H54 (cell line): ENCODE data around the gene RICTOR.
A peak's percentile ranks its signal among the peaks of the same experiment; 100 is the strongest.

ENCODE experiments used
- DNase-seq: peaks from one replicate; pipeline ENCODE4 v3.0.0; 2011; ENCODE audit warnings: low spot score, mixed read lengths; ENCODE audit not compliant: insufficient read length
- FAIRE-seq: peaks from 3 replicates; lab custom pipeline; 2011; peaks lifted over from hg19 to GRCh38; lab: Jason Lieb, UNC
- POLR2A ChIP-seq: IDR thresholded peaks from 2 replicates; pipeline ENCODE4 v1.6.1; 2011; ENCODE audit warnings: low read depth, mild to moderate bottlenecking, low read length

Gene RICTOR

DNA sequence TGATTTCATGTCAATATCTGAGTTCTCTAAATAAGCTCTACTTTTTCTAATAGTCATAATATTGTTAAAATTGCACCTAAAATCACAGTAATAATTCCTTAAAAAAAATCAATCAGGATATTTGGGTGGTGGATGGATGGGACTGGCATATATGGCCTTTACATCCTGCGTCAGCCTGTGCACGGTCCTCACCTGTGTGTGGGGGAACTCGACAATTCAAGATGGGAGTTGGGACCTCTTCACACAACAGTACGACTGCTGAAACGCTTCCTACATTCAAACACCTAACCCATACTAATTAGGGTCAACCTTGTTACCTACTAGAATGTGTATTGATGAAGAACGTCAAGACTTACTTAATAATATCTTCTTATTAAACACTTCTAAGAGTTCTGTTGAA lies 137.9 kb downstream of the RICTOR start:
- DNase-seq = no peak
- no peak for TF ChIP-seq POLR2A
- no peak for FAIRE-seq

GRCh38 chr5:38935437-38935836 lies 138.8 kb downstream of the RICTOR start:
- DNase-seq (no peak), FAIRE-seq (no peak)
- TF ChIP-seq POLR2A = no peak

DNA sequence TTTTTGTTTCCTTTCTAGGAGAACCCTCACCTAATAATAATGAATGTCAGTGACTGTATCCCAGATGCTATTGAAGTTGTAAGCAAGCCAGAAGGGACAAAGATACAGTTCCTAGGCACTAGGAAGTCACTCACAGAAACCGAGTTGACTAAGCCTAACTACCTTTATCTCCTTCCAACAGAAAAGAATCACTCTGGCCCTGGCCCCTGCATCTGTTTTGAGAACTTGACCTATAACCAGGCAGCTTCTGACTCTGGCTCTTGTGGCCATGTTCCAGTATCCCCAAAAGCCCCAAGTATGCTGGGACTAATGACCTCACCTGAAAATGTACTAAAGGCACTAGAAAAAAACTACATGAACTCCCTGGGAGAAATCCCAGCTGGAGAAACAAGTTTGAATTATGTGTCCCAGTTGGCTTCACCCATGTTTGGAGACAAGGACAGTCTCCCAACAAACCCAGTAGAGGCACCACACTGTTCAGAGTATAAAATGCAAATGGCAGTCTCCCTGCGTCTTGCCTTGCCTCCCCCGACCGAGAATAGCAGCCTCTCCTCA lies 141.3 kb downstream of the RICTOR start:
- TF ChIP-seq POLR2A = no peak
- DNase-seq (no peak), FAIRE-seq (no peak)

- FAIRE-seq (no peak), DNase-seq (no peak)
- no peak for TF ChIP-seq POLR2A
These were observed 142.5 kb downstream of the RICTOR start for GRCh38 chr5:38931731-38932130.

GRCh38 chr5:38929838-38930237 lies 144.4 kb downstream of the RICTOR start:
- FAIRE-seq (no peak), DNase-seq (no peak)
- no peak for TF ChIP-seq POLR2A

GRCh38 chr5:38927470-38927869 lies 146.7 kb downstream of the RICTOR start:
- FAIRE-seq (no peak), DNase-seq (no peak)
- no peak for TF ChIP-seq POLR2A

GRCh38 chr5:38926121-38926520 lies 148.1 kb downstream of the RICTOR start:
- FAIRE-seq (peak; percentile 50), DNase-seq (no peak)
- TF ChIP-seq POLR2A = no peak

DNA sequence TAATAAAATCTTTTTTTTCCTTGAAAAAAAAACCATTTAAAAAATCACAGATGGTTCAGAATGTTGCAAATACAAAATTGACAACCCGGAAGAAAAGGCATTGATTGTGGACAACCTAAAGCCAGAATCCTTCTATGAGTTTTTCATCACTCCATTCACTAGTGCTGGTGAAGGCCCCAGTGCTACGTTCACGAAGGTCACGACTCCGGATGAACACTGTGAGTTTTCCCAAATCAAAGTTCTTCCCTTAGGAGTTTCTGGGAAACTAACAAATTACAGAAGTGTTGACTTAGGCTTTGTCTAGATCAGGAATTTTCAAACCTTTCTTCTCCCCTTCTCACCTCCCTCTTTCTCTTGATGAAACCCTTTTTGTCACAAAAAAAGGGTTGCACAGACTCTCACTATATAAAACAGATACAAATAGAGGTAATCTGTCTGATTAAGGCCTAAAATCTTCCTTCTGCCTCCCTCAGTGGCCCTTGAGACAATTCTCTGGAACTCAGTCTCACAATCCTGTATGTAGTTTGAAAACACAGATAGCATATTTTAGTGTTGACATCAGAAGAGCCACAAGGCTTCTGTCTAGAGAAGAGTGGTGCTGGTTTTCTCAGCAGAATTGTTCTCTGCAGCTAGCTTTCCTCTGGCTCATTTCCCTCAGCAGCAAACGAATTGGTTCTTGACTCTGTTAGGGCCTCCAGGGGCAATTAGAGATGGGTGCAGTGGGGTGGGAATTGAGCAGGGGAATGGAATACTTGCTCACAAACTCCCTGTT lies 148.9 kb downstream of the RICTOR start:
- no peak for TF ChIP-seq POLR2A
- peak; percentile 78 for FAIRE-seq
- peak; percentile 11 for DNase-seq

DNA sequence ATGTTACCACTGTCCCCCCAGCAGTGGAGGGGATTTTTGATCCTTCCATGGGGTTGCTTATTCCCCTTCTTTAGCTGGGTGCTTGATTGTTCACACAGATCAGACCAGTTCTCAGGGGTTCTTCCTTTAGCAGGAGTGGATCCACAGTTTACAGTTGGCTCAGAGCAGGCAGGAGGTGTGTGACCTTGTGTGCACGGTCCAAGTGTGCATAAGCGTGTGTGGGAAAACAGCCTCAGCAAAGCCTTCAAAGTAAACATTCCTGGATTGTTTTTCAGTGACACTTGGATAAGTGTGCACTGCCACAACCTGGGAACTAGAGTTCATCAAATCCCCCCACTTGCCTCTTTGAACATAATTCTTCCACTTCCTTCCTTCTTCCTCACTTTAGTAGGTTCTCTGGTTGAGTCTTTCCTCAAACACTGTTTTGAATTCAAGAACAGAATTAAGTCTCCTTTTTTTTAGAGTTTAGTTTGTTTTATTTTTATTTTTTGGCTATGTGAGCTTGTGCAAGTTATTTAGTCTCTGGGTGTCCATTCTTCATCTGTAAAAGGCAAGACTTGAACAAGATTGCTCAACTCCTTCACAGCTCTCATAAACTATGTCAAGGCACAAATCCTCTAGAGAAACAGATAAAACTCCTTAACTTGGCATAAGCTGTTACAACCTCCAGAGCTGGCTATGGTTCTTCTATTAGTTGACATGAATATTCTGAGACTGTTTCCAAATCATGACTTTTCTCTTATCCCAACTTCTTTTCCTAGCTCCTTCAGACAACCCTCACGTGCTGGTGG lies 150.3 kb downstream of the RICTOR start:
- DNase-seq = no peak
- TF ChIP-seq POLR2A = no peak
- FAIRE-seq = no peak

- DNase-seq (peak; percentile 49), FAIRE-seq (peak; percentile 96)
- no peak for TF ChIP-seq POLR2A
These were observed 152.0 kb downstream of the RICTOR start for GRCh38 chr5:38922199-38922598.

DNA sequence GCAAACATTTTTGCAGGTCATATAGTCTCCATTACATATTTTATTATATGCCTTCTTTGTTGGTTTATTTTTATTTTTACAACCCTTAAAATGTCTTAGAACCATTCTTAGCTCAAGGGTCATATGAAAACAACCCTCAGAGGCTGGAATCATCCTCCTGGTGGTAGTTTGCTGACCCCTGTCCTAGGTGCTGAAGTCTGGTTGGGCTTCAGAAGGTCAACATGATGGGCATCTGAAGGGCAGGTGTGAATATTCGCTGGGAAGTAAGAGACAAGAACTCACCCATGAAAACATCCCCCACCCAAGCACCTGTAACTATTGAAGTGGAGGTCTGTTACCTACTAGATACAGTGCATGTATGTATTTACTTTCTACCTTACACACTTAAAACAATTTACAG lies 153.0 kb downstream of the RICTOR start:
- no peak for DNase-seq
- TF ChIP-seq POLR2A = no peak
- no peak for FAIRE-seq

DNA sequence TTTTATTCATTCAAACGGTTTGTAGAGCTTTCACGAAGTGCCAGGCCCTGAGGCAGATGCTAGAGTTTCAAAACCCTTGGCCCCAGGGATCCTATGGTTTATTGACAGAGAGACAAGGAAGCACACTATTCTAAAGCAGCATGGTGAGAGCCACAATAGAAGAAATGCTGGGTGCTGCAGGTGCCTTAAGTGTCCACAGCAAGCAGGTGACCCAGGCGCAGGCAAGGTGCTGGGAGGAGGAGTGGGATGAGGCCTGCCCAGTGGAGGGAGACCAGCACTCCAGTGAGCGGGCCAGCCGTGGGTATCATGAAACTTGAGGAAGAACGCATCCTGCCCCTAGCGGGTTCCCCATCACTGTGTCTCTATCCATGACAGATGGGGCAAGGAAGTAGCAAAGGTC lies 157.4 kb downstream of the RICTOR start:
- DNase-seq (no peak), FAIRE-seq (no peak)
- TF ChIP-seq POLR2A = no peak

DNA sequence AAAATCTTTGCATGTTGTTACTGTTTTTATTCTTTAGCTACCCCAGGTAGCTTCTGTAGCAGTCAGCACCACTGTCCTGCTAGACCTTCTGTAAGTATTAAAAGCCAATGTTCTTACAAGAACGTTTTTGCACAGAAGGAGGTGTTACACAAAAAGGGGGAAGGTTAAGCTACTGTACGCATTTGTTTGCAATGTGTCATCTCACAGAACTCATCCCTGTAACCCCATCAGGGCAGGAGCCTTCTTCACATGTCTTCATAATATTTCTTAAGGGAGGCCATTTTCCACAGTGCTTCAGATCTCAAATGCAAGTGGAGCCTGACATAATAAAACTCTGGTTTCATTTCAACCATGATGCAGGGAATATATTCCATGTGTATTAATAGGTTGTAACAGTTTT lies 160.5 kb downstream of the RICTOR start:
- TF ChIP-seq POLR2A = no peak
- FAIRE-seq (peak; percentile 70), DNase-seq (no peak)

DNA sequence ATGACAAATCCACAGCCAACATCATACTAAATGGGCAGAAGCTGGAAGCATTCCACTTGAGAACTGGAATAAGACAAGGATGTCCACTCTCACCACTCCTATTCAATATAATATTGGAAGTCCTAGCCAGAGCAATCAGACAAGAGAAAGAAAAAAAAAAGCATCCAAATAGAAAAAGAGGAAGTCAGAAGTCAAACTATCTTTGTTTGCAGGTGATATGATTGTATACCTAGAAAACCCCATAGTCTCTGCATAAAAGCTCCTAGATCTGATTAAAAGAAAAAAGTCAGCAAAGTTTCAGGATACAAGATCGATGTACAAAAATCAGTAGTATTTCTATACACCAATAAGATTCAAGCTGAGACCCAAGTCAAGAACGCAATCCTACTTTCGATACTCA lies 162.3 kb downstream of the RICTOR start:
- TF ChIP-seq POLR2A = no peak
- no peak for FAIRE-seq
- no peak for DNase-seq
